Loucy (cell line): Measurements from ENCODE around the gene MAFB.

Source experiments
- CTCF ChIP-seq: fragments of 200-600 bp; sonication (generic); conservative IDR thresholded peaks from 2 replicates; pipeline ENCODE4 v1.5.1; 2014; ENCODE audit warnings: mild to moderate bottlenecking, antibody characterized with exemption, low read length
- EZH2phosphoT487 ChIP-seq: fragments of 200-600 bp; IDR thresholded peaks from 2 replicates; pipeline ENCODE4 v1.6.1; 2018; ENCODE audit warnings: antibody characterized with exemption, mild to moderate bottlenecking, moderate library complexity, borderline replicate concordance

- TF ChIP-seq CTCF = peak; percentile 51
- TF ChIP-seq EZH2phosphoT487 = no peak
These were observed 39.4 kb upstream of the MAFB start for GRCh38 chr20:40728470-40728869.
